Fibroblast of mammary gland (primary cell): ENCODE measurements around the gene TRIM56.
"Not testable (repeated sequence)": the region's sequence is repeated elsewhere in the genome, so short reads cannot be mapped to it uniquely, and the experiment has no call there.

Source experiments
- DNase-seq: peaks from one replicate; pipeline ENCODE4 v3.0.0-alpha.2; 2010; ENCODE audit warnings: low read depth
- H3K4me3 ChIP-seq: 2 replicates; pipeline ENCODE4 v1.5.1; 2011; ENCODE audit warnings: low read depth, mild to moderate bottlenecking, low read length, moderate library complexity; ENCODE audit not compliant: control insufficient read depth
- CTCF ChIP-seq: conservative IDR thresholded peaks from 2 replicates; pipeline ENCODE4 v1.5.1; 2011; ENCODE audit warnings: low read depth, low read length, inconsistent platforms; ENCODE audit not compliant: control insufficient read depth, insufficient read depth

Gene TRIM56

GRCh38 chr7:101113836-101114235 lies 28.6 kb downstream of the TRIM56 start:
- no peak for TF ChIP-seq CTCF
- no peak overlapping the region for H3K4me3 ChIP-seq

GRCh38 chr7:101114492-101114891 lies 29.2 kb downstream of the TRIM56 start:
- peak; percentile 82 for DNase-seq
- H3K4me3 ChIP-seq, result no peak overlapping the region
- no peak for TF ChIP-seq CTCF

More at GRCh38 chr7:101113836-101114235, 28.6 kb downstream of the TRIM56 start:
- no peak for DNase-seq

- no peak for TF ChIP-seq CTCF
- DNase-seq, result no peak
- H3K4me3 ChIP-seq, result no peak overlapping the region
Observed at GRCh38 chr7:101115215-101115614, 29.9 kb downstream of the TRIM56 start.

GRCh38 chr7:101116898-101117297 lies 31.6 kb downstream of the TRIM56 start:
- no peak overlapping the region for H3K4me3 ChIP-seq
- TF ChIP-seq CTCF, result no peak
- DNase-seq, result peak; percentile 75

- DNase-seq, result no peak
- no peak for TF ChIP-seq CTCF
- no peak overlapping the region for H3K4me3 ChIP-seq
Observed at GRCh38 chr7:101118856-101119255, 33.6 kb downstream of the TRIM56 start.

- no peak overlapping the region for H3K4me3 ChIP-seq
- no peak for TF ChIP-seq CTCF
- peak; percentile 63 for DNase-seq
Observed at GRCh38 chr7:101119876-101120275, 34.6 kb downstream of the TRIM56 start.

- no peak for TF ChIP-seq CTCF
- H3K4me3 ChIP-seq, result no peak overlapping the region
- DNase-seq, result no peak
Observed at GRCh38 chr7:101120315-101120714, 35.0 kb downstream of the TRIM56 start.

- H3K4me3 ChIP-seq, DNase-seq: not testable (repeated sequence)
Observed at GRCh38 chr7:101121631-101121990, 36.3 kb downstream of the TRIM56 start.
